Duodenal mucosa (tissue), 2 donors: Measurements from ENCODE around the gene SLC19A1.

Experiments used
- H3K27ac ChIP-seq: one replicate; pipeline ENCODE4 v1.7.0; 2013; ENCODE audit warnings: low read depth, low read length
- H3K27me3 ChIP-seq, 2 donors: one replicate each; pipeline ENCODE4 v1.7.0; 2013; ENCODE audit warnings: low read length in 2 of 2, control low read depth in 1 of 2; ENCODE audit not compliant: insufficient read depth in 2 of 2, control insufficient read depth in 1 of 2
- H3K36me3 ChIP-seq, 2 donors: one replicate each; pipeline ENCODE4 v1.7.0; 2013; ENCODE audit warnings: low read length in 2 of 2, control low read depth in 1 of 2; ENCODE audit not compliant: insufficient read depth in 2 of 2, control insufficient read depth in 1 of 2
- H3K4me1 ChIP-seq, 2 donors: one replicate each; pipeline ENCODE4 v1.7.0; 2013; ENCODE audit warnings: low read length in 2 of 2, control low read depth in 1 of 2; ENCODE audit not compliant: insufficient read depth in 2 of 2, control insufficient read depth in 1 of 2
- H3K4me3 ChIP-seq, 2 donors: one replicate each; pipeline ENCODE4 v1.7.0; 2013; ENCODE audit warnings: low read length in 2 of 2, low read depth in 1 of 2
- H3K9ac ChIP-seq, 2 donors: one replicate each; pipeline ENCODE4 v1.7.0; 2013; ENCODE audit warnings: low read length in 2 of 2, low read depth in 1 of 2
- H3K9me3 ChIP-seq, 2 donors: one replicate each; pipeline ENCODE4 v1.7.0; 2013; ENCODE audit warnings: low read length in 2 of 2, control low read depth in 1 of 2; ENCODE audit not compliant: control insufficient read depth in 1 of 2

Gene SLC19A1

DNA sequence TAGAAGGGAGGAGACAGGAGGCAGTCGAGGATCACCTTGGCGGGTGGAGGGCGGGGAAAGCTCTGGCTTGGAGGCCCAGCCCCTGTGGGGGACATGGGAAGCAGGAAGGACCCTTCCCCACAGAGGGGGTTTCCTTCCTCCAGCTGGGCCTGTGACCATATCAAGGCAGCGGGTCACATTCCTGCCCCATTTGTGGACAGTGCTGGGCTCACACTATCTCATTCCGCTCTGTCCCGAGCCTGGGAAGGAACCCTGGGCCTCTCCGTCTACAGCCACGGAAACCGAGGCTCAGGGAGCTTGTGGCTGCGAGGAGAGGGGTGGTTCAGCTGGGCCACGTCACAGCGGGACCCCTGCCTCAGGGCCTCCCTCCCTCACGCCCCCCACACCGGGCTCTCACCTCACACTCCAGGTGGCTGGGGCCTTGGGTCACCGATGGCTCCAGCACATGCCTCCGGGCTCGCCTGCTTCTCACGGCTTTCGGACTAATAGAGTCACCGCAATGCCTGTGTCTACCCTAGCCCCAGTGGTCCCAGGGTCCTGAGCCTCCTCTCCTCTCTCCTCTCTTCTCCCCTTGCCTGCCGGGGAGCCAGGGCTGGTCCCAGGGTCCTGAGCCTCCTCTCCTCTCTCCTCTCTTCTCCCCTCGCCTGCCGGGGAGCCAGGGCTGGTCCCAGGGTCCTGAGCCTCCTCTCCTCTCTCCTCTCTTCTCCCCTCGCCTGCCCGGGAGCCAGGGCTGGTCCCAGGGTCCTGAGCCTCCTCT is 56.4 kb downstream of the SLC19A1 start:
- no peak overlapping the region for H3K4me3 ChIP-seq
- H3K27ac ChIP-seq = no peak overlapping the region
- no peak overlapping the region for H3K9ac ChIP-seq
- H3K4me1 ChIP-seq = no peaks in the 10 kb centered on the region
- H3K36me3 ChIP-seq = peaks cover 0 to 14% of the 10 kb centered on the region in 2 donors
- H3K27me3 ChIP-seq = no peaks in the 10 kb centered on the region
- no peaks in the 10 kb centered on the region for H3K9me3 ChIP-seq

DNA sequence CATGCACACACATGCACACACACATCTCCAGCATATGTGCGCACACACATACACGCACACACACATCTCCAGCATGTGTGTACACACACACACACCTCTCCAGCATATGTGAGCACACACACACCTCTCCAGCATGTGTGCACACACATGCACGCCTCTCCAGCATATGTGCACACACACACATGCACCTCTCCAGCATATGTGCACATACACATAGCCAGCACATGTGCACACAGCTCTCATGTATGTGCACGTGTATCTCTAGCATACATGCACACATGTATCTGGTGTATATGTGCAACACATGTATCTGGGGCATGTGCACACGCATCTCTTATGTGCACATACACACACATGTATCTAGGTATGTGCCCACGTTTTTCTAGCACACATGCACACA is 57.9 kb downstream of the SLC19A1 start:
- Histone ChIP-seq H3K27me3 (no peaks in the 10 kb centered on the region), H3K4me3 (no peak overlapping the region), H3K36me3 (peaks cover 0 to 17% of the 10 kb centered on the region in 2 donors), H3K9me3 (no peaks in the 10 kb centered on the region), H3K27ac (no peak overlapping the region), H3K4me1 (peaks cover under 1 to 2% of the 10 kb centered on the region in 2 donors), H3K9ac (no peak overlapping the region)

DNA sequence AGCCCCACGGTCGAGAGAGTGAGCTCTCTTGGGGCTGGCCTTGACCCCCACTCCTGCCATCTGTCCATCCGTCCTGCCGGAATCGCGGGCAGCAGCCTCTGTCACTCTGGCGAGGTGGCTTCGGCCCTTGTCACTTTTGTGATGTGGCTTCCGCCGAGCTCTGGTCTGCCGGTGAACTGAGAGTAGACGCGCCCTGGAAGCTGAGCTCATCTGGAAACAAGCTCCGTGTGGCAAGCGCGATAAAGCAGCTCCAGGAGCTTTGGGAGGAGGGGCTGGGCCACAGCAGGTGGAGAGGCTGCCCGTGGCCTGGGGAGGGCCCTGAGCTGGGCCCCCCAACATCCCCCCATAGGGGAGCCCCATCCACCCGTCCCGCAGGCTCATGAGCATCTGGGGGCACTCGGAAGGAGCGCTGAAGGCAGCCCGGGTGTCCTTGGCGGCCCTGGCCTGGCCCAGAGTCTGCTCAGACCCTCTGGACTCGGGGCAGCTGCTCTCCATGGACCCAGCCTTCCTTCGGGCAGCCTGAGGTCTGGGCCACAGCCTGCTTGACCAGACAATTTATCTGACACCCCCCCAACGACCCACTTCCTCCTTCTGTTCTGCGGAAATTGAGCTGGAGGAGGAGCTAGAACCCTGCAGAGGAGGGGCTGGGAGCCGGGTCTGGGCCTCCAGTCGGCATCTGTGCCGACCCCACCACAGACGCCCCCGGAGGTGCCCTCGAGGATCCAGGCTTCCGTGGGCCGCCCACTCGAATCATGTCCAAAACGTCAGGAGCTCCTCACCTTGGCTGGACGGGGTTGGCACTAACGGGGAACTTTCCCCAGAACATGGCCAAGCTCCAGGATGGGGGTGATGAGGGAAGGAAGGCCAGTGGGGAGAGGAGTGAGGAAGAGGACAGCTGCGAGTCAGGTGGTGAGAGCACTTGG is 59.1 kb downstream of the SLC19A1 start:
- peak overlapping the region; percentile 38 to 39 for H3K9ac ChIP-seq
- no peaks in the 10 kb centered on the region for H3K9me3 ChIP-seq
- H3K4me3 ChIP-seq = peak overlapping the region; percentile 21 to 25
- peaks cover 0 to 22% of the 10 kb centered on the region in 2 donors for H3K36me3 ChIP-seq
- peaks cover 9 to 14% of the 10 kb centered on the region in 2 donors for H3K4me1 ChIP-seq
- H3K27ac ChIP-seq = peak overlapping the region; percentile 42
- no peaks in the 10 kb centered on the region for H3K27me3 ChIP-seq

DNA sequence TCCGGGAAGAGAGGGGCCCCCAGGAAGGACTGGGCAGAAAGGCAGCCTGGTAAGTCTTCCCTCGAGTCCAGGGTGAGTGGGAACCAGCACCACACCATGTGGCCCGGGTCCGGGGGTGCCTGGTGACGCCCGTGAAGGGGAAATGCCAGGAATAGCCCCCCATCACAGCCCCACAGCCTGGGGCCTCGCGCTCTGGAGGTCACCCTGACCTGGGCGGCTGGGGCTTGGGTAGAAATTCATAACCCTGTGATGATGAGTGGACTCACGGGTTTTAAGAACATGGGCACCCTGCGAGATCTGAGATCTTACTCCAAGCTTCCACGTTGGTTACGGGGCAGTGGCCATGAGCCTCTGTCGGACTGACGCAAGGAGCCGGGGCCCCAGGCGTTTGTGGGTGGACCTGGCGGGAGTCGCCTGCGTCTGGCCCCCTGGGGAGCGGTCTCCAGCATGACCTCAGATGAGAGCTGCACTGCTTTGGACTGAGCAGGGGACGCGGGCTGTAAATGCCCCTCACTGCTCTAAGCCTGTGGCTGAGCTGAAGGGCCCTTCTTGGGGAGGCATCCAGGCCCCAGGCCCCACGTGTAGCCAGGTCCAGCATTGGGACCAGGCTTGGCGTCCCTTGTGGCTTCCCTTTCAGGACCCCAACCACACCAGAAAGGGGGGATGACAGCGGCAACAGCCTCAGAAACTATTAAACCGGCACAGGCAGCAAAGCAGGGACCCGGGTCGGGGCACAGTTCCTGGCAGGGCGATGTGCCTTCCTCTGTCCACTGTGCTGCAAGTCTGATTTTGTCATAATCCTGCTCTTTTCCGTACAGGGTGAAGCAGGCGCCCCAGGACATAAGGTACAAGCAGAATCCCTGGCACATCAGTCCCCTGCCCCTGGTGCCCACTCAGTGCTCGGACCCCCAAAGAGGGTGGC is 60.0 kb downstream of the SLC19A1 start:
- peak overlapping the region in 1 of 2 donors; percentile 21 for H3K4me3 ChIP-seq
- H3K36me3 ChIP-seq = peaks cover 0 to 22% of the 10 kb centered on the region in 2 donors
- H3K27me3 ChIP-seq = no peaks in the 10 kb centered on the region
- H3K9ac ChIP-seq = peak overlapping the region; percentile 38 to 39
- H3K4me1 ChIP-seq = peaks cover 14 to 20% of the 10 kb centered on the region in 2 donors
- H3K27ac ChIP-seq = no peak overlapping the region
- no peaks in the 10 kb centered on the region for H3K9me3 ChIP-seq

DNA sequence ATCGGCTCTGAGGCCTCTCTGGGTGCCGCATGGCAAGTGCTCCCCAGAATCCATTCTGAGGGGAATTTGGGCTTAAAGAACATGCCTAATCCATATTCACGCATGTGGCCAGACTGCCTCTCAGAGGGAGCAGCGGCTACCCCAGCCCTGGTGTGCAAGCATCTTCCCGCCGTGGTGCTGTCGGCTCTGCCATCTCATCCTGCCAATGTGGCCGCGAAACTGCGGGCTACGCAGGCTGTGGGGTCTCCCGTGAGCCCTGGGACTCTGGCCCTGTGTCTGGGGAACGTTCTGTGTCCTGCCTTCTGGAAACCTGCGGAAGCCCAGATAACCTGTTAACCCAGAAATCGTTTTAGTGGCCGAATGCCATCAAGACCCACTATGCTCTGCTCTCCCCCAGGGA is 60.7 kb downstream of the SLC19A1 start:
- Histone ChIP-seq H3K27ac (no peak overlapping the region), H3K27me3 (no peaks in the 10 kb centered on the region), H3K4me1 (peaks cover 14 to 20% of the 10 kb centered on the region in 2 donors), H3K9me3 (no peaks in the 10 kb centered on the region), H3K36me3 (peaks cover 0 to 22% of the 10 kb centered on the region in 2 donors), H3K9ac (no peak overlapping the region), H3K4me3 (no peak overlapping the region)

DNA sequence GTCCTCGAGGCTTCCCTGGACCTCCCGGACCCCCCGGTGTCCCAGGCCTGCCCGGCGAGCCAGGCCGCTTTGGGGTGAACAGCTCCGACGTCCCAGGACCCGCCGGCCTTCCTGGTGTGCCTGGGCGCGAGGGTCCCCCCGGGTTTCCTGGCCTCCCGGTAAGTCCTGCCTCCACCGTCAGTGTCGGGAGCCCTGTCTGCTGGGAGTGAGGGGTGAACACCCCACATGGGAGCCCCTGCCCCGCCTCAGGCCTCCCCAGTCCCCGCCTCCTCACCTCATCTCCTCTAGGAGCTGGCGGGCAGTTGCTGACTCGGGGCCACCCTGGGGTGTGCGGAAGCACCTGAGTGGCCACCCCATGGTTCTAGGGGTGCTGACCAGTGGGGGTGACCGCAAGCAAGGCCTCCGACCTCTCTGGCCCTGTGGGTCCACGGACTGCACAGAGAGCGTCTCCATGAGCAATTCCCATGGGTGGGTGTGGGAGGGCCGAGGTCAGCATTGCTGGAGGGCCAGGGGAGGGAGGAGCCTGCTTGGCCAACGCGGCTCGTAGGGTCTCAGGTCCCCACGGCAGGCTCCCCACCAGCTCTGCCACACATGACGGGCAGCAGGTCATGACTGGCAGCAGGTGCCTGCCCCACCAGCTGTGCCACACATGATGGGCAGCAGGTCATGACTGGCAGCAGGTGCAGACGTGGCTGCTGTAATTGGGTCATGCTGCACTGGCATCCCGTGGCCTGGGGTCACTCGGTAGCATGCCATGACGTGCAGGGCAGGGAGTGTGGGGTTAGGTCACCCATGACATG is 61.3 kb downstream of the SLC19A1 start:
- Histone ChIP-seq H3K36me3 (peaks cover 0 to 22% of the 10 kb centered on the region in 2 donors), H3K27ac (no peak overlapping the region), H3K4me1 (peaks cover 14 to 20% of the 10 kb centered on the region in 2 donors), H3K4me3 (no peak overlapping the region), H3K9me3 (no peaks in the 10 kb centered on the region), H3K27me3 (no peaks in the 10 kb centered on the region), H3K9ac (no peak overlapping the region)

DNA sequence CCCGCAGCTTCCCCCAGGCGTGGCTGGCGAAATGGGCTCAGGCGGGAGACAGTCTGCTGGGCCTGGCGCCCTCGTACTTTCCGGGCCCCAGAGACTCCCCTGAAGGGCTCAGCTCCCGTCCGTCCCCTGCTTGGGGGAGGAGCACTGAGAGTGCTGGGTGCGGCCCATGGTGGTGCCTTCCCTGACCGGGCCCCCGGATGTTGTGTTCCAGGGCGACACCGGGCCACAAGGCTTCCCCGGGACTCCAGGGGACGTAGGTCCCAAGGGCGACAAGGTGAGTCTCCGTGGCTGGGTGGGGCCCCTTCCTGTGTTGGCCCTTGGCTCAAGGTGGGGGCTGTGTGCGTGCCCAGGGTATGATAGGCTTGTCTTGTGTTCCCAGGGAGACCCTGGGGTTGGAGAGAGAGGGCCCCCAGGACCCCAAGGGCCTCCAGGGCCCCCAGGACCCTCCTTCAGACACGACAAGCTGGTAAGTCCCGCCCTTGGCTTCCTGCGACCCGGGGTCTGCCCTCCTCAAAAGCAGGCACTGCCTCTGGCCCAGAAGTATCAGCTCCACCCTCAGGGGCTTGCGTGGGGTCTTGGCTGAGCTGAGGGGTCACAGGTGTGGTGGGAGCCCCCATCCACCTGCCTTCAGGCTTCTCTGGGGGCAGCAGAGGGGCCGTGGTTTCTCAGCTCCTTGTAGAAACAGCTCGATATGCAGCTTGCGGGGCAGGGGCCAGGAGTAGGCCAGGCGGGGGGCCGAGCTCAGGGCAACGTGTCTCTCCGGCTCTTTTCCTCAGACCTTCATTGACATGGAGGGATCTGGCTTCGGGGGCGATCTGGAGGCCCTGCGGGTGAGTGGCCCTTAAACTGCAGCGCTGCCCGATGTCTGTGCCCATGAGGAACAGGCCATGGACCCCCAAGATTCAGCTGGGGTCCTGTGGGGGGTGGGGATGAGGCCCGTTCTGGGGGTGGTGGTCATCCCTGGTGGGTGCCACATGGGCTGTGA is 62.3 kb downstream of the SLC19A1 start:
- Histone ChIP-seq H3K27ac (no peak overlapping the region), H3K9ac (no peak overlapping the region), H3K4me1 (peaks cover 14 to 20% of the 10 kb centered on the region in 2 donors), H3K9me3 (no peaks in the 10 kb centered on the region), H3K27me3 (no peaks in the 10 kb centered on the region), H3K4me3 (no peak overlapping the region), H3K36me3 (peaks cover 0 to 22% of the 10 kb centered on the region in 2 donors)

DNA sequence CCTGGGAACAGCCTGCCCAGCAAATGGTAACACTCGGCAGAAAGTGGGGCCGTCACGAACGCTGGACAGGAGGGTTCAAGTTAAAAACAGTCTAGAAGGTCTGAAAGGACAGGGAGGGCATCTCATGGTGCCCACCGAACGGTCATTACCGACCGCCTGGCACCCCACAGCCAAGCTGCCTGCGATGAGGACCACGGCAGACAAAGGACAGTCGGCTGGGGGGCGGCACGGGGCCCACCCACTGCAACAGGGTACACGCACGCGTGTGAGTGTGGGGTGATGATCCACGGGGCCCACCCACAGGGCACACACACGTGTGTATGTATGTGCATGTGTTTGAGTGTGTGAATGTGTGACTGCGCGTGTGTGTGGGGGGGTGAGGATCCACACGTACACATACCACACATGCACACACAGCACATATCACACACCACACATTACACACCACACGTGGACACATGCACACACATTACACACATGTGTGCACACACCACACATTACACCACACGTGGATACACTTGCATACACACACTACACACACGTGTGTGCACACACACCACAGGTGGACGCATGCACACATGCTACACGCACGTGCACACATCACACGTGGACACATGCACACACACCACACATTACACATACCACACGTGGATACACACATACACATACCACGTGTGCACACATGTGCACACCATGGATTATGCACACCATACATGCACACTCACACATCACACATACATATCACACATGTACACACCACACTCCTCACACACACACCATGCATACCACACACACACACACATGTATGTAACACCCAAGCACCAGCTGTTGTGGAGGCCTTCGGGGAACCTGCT is 63.2 kb downstream of the SLC19A1 start:
- H3K27ac ChIP-seq = peak overlapping the region; percentile 55
- peaks cover 0 to 17% of the 10 kb centered on the region in 2 donors for H3K36me3 ChIP-seq
- peak overlapping the region; percentile 42 to 51 for H3K9ac ChIP-seq
- H3K4me1 ChIP-seq = peaks cover 14 to 20% of the 10 kb centered on the region in 2 donors
- H3K4me3 ChIP-seq = peak overlapping the region; percentile 48 to 63
- H3K9me3 ChIP-seq = no peaks in the 10 kb centered on the region
- no peaks in the 10 kb centered on the region for H3K27me3 ChIP-seq
